H9 (cell line): Measurements from ENCODE around the gene ENDOV. TPM values are rescaled to one million over a fixed set of nuclear protein-coding genes. Genes with fewer than 3 reads are reported as not detected.

Experiments
- DNase-seq: peaks from one replicate; pipeline ENCODE4 v3.0.0-alpha.2; 2017
- H2AFZ ChIP-seq: one replicate; pipeline ENCODE4 v1.6.1; 2013; ENCODE audit warnings: mild to moderate bottlenecking, low read length, control low read depth, moderate library complexity
- H2AK5ac ChIP-seq: 2 replicates; pipeline ENCODE4 v1.6.1; 2013; ENCODE audit warnings: low read length, control low read depth, mixed read lengths; ENCODE audit not compliant: insufficient read length
- H2BK120ac ChIP-seq: one replicate; pipeline ENCODE4 v1.6.1; 2013; ENCODE audit warnings: low read depth, mild to moderate bottlenecking, low read length, control low read depth, inconsistent platforms; ENCODE audit not compliant: poor library complexity, severe bottlenecking
- H2BK12ac ChIP-seq: 2 replicates; pipeline ENCODE4 v1.6.1; 2013; ENCODE audit warnings: low read length, control low read depth, mixed read lengths, low read depth; ENCODE audit not compliant: insufficient read length
- H2BK15ac ChIP-seq: 2 replicates; pipeline ENCODE4 v1.6.1; 2013; ENCODE audit warnings: low read depth, low read length, control low read depth
- H2BK20ac ChIP-seq: one replicate; pipeline ENCODE4 v1.6.1; 2013; ENCODE audit warnings: low read depth, mild to moderate bottlenecking, low read length, control low read depth, inconsistent platforms; ENCODE audit not compliant: poor library complexity, severe bottlenecking
- H2BK5ac ChIP-seq: 2 replicates; pipeline ENCODE4 v1.6.1; 2013; ENCODE audit warnings: low read length, control low read depth, mixed read lengths; ENCODE audit not compliant: insufficient read length
- H3K14ac ChIP-seq: 2 replicates; pipeline ENCODE4 v1.6.1; 2013; ENCODE audit warnings: low read length, control low read depth; ENCODE audit not compliant: insufficient read depth
- H3K18ac ChIP-seq: 2 replicates; pipeline ENCODE4 v1.6.1; 2013; ENCODE audit warnings: low read depth, mild to moderate bottlenecking, mixed read lengths, low read length, control low read depth; ENCODE audit not compliant: insufficient read length
- H3K23ac ChIP-seq: 2 replicates; pipeline ENCODE4 v1.6.1; 2013; ENCODE audit warnings: low read length, control low read depth, mixed read lengths, low read depth; ENCODE audit not compliant: insufficient read length
- H3K23me2 ChIP-seq: 2 replicates; pipeline ENCODE4 v1.6.1; 2013; ENCODE audit warnings: low read depth, mild to moderate bottlenecking, mixed read lengths, low read length, control low read depth; ENCODE audit not compliant: insufficient read length, poor library complexity, severe bottlenecking
- H3K27ac ChIP-seq: 2 replicates; pipeline ENCODE4 v1.5.1; 2013; ENCODE audit warnings: low read length, control low read depth, mixed read lengths, low read depth; ENCODE audit not compliant: insufficient read length
- H3K27me3 ChIP-seq: 2 replicates; pipeline ENCODE4 v1.6.1; 2013; ENCODE audit warnings: low read length, control low read depth, inconsistent platforms; ENCODE audit not compliant: insufficient read depth
- H3K4ac ChIP-seq: 2 replicates; pipeline ENCODE4 v1.6.1; 2013; ENCODE audit warnings: low read depth, mild to moderate bottlenecking, control low read depth, inconsistent platforms, low read length, moderate library complexity
- H3K4me1 ChIP-seq: 2 replicates; pipeline ENCODE4 v1.6.1; 2013; ENCODE audit warnings: low read length, control low read depth, inconsistent platforms; ENCODE audit not compliant: insufficient read depth
- H3K4me2 ChIP-seq: 2 replicates; pipeline ENCODE4 v1.6.1; 2013; ENCODE audit warnings: low read length, control low read depth, mixed read lengths; ENCODE audit not compliant: insufficient read length, insufficient read depth
- H3K56ac ChIP-seq: 2 replicates; pipeline ENCODE4 v1.6.1; 2013; ENCODE audit warnings: low read depth, mild to moderate bottlenecking, mixed read lengths, low read length, control low read depth; ENCODE audit not compliant: insufficient read length
- H3K79me1 ChIP-seq: 2 replicates; pipeline ENCODE4 v1.6.1; 2013; ENCODE audit warnings: low read depth, mild to moderate bottlenecking, moderate library complexity, low read length, control low read depth, inconsistent platforms; ENCODE audit not compliant: insufficient read depth, poor library complexity, severe bottlenecking
- H3K79me2 ChIP-seq: 2 replicates; pipeline ENCODE4 v1.6.1; 2013; ENCODE audit warnings: low read length, control low read depth, inconsistent platforms; ENCODE audit not compliant: insufficient read depth
- H3K9ac ChIP-seq: 2 replicates; pipeline ENCODE4 v1.6.1; 2013; ENCODE audit warnings: low read length, control low read depth, mixed read lengths; ENCODE audit not compliant: insufficient read length; ENCODE audit errors: extremely low read depth
- H3K9me3 ChIP-seq: one replicate; pipeline ENCODE4 v1.6.1; 2013; ENCODE audit warnings: low read depth, low read length, inconsistent platforms; ENCODE audit not compliant: control insufficient read depth
- H3T11ph ChIP-seq: one replicate; pipeline ENCODE4 v1.6.1; 2013; ENCODE audit warnings: mild to moderate bottlenecking, low read length, control low read depth, inconsistent platforms
- H4K20me1 ChIP-seq: one replicate; pipeline ENCODE4 v1.6.1; 2013; ENCODE audit not compliant: control insufficient read depth, insufficient read length, insufficient read depth
- H4K5ac ChIP-seq: 2 replicates; pipeline ENCODE4 v1.6.1; 2013; ENCODE audit warnings: low read depth, mild to moderate bottlenecking, mixed read lengths, low read length, control low read depth; ENCODE audit not compliant: insufficient read length
- H4K8ac ChIP-seq: replicated peaks from 2 replicates; pipeline ENCODE4 v1.6.1; 2013; ENCODE audit warnings: low read length, control low read depth, mixed read lengths, low read depth; ENCODE audit not compliant: insufficient read length
- H4K91ac ChIP-seq: 2 replicates; pipeline ENCODE4 v1.6.1; 2013; ENCODE audit warnings: low read depth, mild to moderate bottlenecking, moderate library complexity, mixed read lengths, low read length, control low read depth; ENCODE audit not compliant: insufficient read length
- H3K27ac Mint-ChIP-seq, 3 experiments: 2 replicates in 2 of 3; 3 replicates in 1 of 3; pipeline ENCODE4 v1.8.0; 2020 to 2021; ENCODE audit warnings: mixed read lengths in 3 of 3, mild to moderate bottlenecking in 1 of 3, moderate library complexity in 1 of 3
- H3K27me3 Mint-ChIP-seq: 2 replicates; pipeline ENCODE4 v1.8.0; 2021; ENCODE audit warnings: low read depth, mild to moderate bottlenecking, moderate library complexity, mixed read lengths
- H3K36me3 Mint-ChIP-seq, 3 experiments: 2 replicates in 2 of 3; 3 replicates in 1 of 3; pipeline ENCODE4 v1.8.0; 2020 to 2021; ENCODE audit warnings: low read depth in 3 of 3, mixed read lengths in 3 of 3; ENCODE audit not compliant: insufficient read depth in 1 of 3
- H3K4me1 Mint-ChIP-seq, 2 experiments: 2 replicates each; pipeline ENCODE4 v1.8.0; 2020; ENCODE audit warnings: mixed read lengths in 2 of 2
- H3K4me3 Mint-ChIP-seq, 2 experiments: 2 replicates in 1 of 2; 3 replicates in 1 of 2; pipeline ENCODE4 v1.8.0; 2020 to 2021; ENCODE audit warnings: mild to moderate bottlenecking in 2 of 2, mixed read lengths in 2 of 2, moderate library complexity in 1 of 2
- H3K9me3 Mint-ChIP-seq, 2 experiments: 2 replicates in 1 of 2; 3 replicates in 1 of 2; pipeline ENCODE4 v1.8.0; 2020; ENCODE audit warnings: mild to moderate bottlenecking in 2 of 2, mixed read lengths in 2 of 2, moderate library complexity in 1 of 2
- CTCF ChIP-seq: fragments of 200-600 bp; sonication (generic); conservative IDR thresholded peaks from 3 replicates; pipeline ENCODE4 v1.8.0; 2021; ENCODE audit warnings: antibody characterized with exemption, mild to moderate bottlenecking
- WGBS: extraction: QIAGEN DNeasy Blood & Tissue Kit; methylation state at CpG from one replicate; pipeline ENCODE4 v1.1.7; 2013; ENCODE audit warnings: missing lambda C conversion rate, low lambda C conversion rate, mixed read lengths; ENCODE audit not compliant: insufficient read length; ENCODE audit errors: extremely low coverage; 5-methylcytosine and 5-hydroxymethylcytosine counted together
- total RNA-seq: library from RNA; stranded (reverse); gene quantifications from 2 replicates; pipeline ENCODE4 v1.2.1, GENCODE V29; 2021

ENDOV gene
- total RNA-seq, 1 experiment from 2014 or later, result 17.1 TPM

- Histone ChIP-seq H2BK12ac (no peak overlapping the region), H3K4me1 (no peaks in the 10 kb centered on the region), H3K9ac (no peak overlapping the region), H4K8ac (no peak overlapping the region), H3K14ac (no peak overlapping the region), H3K4ac (no peak overlapping the region), H4K91ac (no peak overlapping the region), H3K9me3 (no peaks in the 10 kb centered on the region), H3T11ph (no peak overlapping the region), H2AK5ac (no peak overlapping the region), H4K5ac (no peak overlapping the region), H3K23me2 (no peaks in the 10 kb centered on the region), H3K27me3 (peaks cover 23% of the 10 kb centered on the region; the same call in 1 of the 2 replicates), H3K27ac (no peak overlapping the region), H3K79me2 (no peaks in the 10 kb centered on the region), H3K4me2 (no peak overlapping the region), H2AFZ (no peak overlapping the region), H3K79me1 (no peaks in the 10 kb centered on the region), H2BK20ac (no peak overlapping the region), H2BK120ac (no peak overlapping the region), H3K56ac (no peak overlapping the region), H3K18ac (no peak overlapping the region), H2BK5ac (no peak overlapping the region), H4K20me1 (no peaks in the 10 kb centered on the region), H2BK15ac (no peak overlapping the region), H3K23ac (no peak overlapping the region)
- H3K36me3 Mint-ChIP-seq, result peaks cover 0 to 41% (median 3%) of the 10 kb centered on the region in 3 experiments; a peak in 3 of 7 replicates
- TF ChIP-seq CTCF, result no peak
- no CpG with 5 or more reads among the region's 11 CpGs for WGBS
- no peak for DNase-seq
- H3K27me3 Mint-ChIP-seq, result peaks cover 90% of the 10 kb centered on the region
- no peaks in the 10 kb centered on the region for H3K9me3 Mint-ChIP-seq
- H3K27ac Mint-ChIP-seq, result no peak overlapping the region
- H3K4me3 Mint-ChIP-seq, result no peak overlapping the region
- peaks cover 2 to 30% of the 10 kb centered on the region in 2 experiments for H3K4me1 Mint-ChIP-seq
Measured at GRCh38 chr17:80469667-80470066, 54.7 kb downstream of the ENDOV start.
